ENCODE measurements around the gene GARIN5A. TPM values are rescaled to one million over a fixed set of nuclear protein-coding genes. Genes with fewer than 3 reads are reported as not detected.

The GARIN5A gene
- polyA plus RNA-seq, 1 of the 3 experiments (the other 2 are of a cell fraction): 1.3 TPM

DNA sequence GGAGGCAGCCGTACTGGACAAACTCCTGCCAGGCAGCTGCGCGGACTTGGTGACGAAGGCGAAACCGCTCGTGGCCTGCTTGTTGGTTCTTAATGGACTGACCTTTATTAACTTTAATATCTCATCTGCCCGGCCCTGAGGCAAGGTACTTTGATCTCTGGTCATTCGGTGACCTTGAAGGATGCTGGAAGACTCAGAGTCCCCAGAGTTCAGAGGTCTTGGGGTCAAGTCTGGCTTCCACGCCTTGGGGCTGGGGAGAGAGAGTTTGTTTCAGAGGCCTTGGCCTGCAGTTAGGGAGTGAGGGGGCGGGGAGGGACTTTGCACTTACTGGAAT lies 10.0 kb downstream of the GARIN5A start:
- Histone ChIP-seq H3K36me3 (replicated peaks in 1 of 2; ENCODE audit: control insufficient read depth in 1 of 2, insufficient read depth in 2 of 2, low read length in 1 of 2) (no peaks in the 10 kb centered on the region), H3F3A (replicated peaks; ENCODE audit: insufficient read depth) (peaks cover 1% of the 10 kb centered on the region), H3K4me1 (ENCODE audit: control insufficient read depth in 1 of 2, insufficient read depth in 2 of 2, low read depth in 1 of 2, low read length in 1 of 2) (no peaks in the 10 kb centered on the region; a peak in 1 of 4 replicates), H3K4me3 (ENCODE audit: low read depth in 2 of 2, low read length in 1 of 2) (no peak overlapping the region), H2AFZ (ENCODE audit: low read depth) (no peak overlapping the region), H3K27me3 (ENCODE audit: insufficient read depth) (no peaks in the 10 kb centered on the region), H4K20me1 (ENCODE audit: insufficient read depth) (no peaks in the 10 kb centered on the region), H3K4me2 (no peak overlapping the region), H3K79me2 (ENCODE audit: insufficient read depth) (no peaks in the 10 kb centered on the region), H3K27ac (ENCODE audit: low read depth in 2 of 2, low read length in 1 of 2) (no peak overlapping the region), H3K9me2 (no peaks in the 10 kb centered on the region), H3K9me3 (no peaks in the 10 kb centered on the region), H3K9ac (no peak overlapping the region)
- DNase-seq: no peak
- WGBS (ENCODE audit: low lambda C conversion rate): 85% methylated on average over 11 of the region's 11 CpGs
- CTCF ChIA-PET: interaction anchor here (1.1 to 8.3 kb wide), 6 partner anchors 8 to 110 kb away, joined by 3 to 80 read pairs (median 6); no protein-coding TSS in a partner anchor
- POLR2A ChIA-PET: no interaction called here
- TF ChIP-seq RFX5 (IDR thresholded peaks at IDR 0.05; ENCODE audit: low read length): no peak
- no peak for TF ChIP-seq RAD21 (IDR thresholded peaks at IDR 0.05; ENCODE audit: low read length)
- no peak for TF ChIP-seq NRF1 (IDR thresholded peaks at IDR 0.05; ENCODE audit: low read depth, low read length)
- no peak for TF ChIP-seq GATA2 (CRISPR knock-in tag; IDR thresholded peaks at IDR 0.05)
- no peak for TF ChIP-seq POLR2AphosphoS5 (IDR thresholded peaks at IDR 0.05; ENCODE audit: low read depth, low read length)
- TF ChIP-seq FOXJ3 (CRISPR knock-in tag; IDR thresholded peaks at IDR 0.05): no peak
- no peak for TF ChIP-seq TEAD4 (IDR thresholded peaks at IDR 0.05; ENCODE audit: borderline replicate concordance, insufficient read depth)
- no peak for TF ChIP-seq FOXM1 (IDR thresholded peaks at IDR 0.05; ENCODE audit: low read depth)
- TF ChIP-seq, protein P1, sequence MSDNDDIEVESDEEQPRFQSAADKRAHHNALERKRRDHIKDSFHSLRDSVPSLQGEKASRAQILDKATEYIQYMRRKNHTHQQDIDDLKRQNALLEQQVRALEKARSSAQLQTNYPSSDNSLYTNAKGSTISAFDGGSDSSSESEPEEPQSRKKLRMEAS (IDR thresholded peaks at IDR 0.05; ENCODE audit: low read depth): no peak
- TF ChIP-seq SMC3 (IDR thresholded peaks at IDR 0.05; ENCODE audit: low read depth, low read length): no peak
- TF ChIP-seq NFIC (IDR thresholded peaks at IDR 0.05; ENCODE audit: borderline replicate concordance): no peak
- TF ChIP-seq, protein P2, sequence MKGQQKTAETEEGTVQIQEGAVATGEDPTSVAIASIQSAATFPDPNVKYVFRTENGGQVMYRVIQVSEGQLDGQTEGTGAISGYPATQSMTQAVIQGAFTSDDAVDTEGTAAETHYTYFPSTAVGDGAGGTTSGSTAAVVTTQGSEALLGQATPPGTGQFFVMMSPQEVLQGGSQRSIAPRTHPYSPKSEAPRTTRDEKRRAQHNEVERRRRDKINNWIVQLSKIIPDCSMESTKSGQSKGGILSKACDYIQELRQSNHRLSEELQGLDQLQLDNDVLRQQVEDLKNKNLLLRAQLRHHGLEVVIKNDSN (IDR thresholded peaks at IDR 0.05; ENCODE audit: borderline replicate concordance, low read depth): no peak
- TF ChIP-seq EP300 (IDR thresholded peaks at IDR 0.05; ENCODE audit: borderline replicate concordance in 1 of 2, low read depth in 1 of 2, low read length in 1 of 2): no peak
- no peak for TF ChIP-seq RXRA (IDR thresholded peaks at IDR 0.05; ENCODE audit: borderline replicate concordance, low read depth)
- TF ChIP-seq CHD2 (IDR thresholded peaks at IDR 0.05; ENCODE audit: low read length, partially characterized antibody): no peak

DNA sequence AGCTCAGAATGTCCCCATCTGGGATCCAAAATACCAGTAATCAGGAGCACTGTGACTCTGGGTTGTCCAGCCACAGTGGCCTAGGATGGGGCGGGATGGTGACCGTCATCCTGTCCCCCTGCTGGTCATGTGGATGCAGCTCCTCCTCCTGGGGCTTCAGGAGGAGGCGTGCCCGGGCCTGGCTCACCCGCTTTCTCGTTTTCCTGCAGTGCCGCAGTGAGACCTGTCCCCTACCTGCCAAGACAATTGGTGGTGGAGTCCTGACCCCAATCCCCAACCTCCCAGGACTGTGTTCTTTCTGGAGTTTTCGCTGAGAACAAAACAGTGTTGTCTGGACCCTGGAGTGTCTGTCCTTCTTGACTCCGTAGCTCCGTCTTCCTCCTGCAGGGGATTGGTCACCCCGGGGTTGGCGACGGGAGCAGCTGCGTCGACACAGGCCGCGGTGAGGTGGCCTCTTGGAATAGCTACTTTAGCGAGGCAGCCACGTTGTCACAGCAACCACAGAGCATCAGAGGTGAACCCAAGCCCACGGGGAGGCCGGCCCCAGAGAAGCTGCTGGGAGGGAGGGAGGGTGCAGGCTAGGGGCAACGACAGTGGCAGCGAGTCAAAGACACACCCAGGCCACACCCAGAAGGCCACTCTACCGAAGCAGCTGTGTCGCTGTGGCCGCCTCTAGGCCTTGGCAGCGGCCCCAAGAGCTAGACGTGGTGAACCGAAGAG lies 10.5 kb downstream of the GARIN5A start:
- TF ChIP-seq, protein P3, sequence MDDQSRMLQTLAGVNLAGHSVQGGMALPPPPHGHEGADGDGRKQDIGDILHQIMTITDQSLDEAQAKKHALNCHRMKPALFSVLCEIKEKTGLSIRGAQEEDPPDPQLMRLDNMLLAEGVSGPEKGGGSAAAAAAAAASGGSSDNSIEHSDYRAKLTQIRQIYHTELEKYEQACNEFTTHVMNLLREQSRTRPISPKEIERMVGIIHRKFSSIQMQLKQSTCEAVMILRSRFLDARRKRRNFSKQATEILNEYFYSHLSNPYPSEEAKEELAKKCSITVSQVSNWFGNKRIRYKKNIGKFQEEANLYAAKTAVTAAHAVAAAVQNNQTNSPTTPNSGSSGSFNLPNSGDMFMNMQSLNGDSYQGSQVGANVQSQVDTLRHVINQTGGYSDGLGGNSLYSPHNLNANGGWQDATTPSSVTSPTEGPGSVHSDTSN (IDR thresholded peaks at IDR 0.05): no peak
- TF ChIP-seq MEF2A (IDR thresholded peaks at IDR 0.05; ENCODE audit: borderline replicate concordance, low read depth) (no peak), FOSL2 (IDR thresholded peaks at IDR 0.05; ENCODE audit: borderline replicate concordance, low read depth) (no peak), TCF12 (IDR thresholded peaks at IDR 0.05) (no peak), TAF1 (IDR thresholded peaks at IDR 0.05; ENCODE audit: borderline replicate concordance, low read depth, low read length) (no peak), GATA2 (CRISPR knock-in tag; IDR thresholded peaks at IDR 0.05) (no peak), NRF1 (IDR thresholded peaks at IDR 0.05; ENCODE audit: low read depth, low read length) (no peak)
- TF ChIP-seq, protein P1 (IDR thresholded peaks at IDR 0.05; ENCODE audit: low read depth): no peak
- TF ChIP-seq, protein P4, sequence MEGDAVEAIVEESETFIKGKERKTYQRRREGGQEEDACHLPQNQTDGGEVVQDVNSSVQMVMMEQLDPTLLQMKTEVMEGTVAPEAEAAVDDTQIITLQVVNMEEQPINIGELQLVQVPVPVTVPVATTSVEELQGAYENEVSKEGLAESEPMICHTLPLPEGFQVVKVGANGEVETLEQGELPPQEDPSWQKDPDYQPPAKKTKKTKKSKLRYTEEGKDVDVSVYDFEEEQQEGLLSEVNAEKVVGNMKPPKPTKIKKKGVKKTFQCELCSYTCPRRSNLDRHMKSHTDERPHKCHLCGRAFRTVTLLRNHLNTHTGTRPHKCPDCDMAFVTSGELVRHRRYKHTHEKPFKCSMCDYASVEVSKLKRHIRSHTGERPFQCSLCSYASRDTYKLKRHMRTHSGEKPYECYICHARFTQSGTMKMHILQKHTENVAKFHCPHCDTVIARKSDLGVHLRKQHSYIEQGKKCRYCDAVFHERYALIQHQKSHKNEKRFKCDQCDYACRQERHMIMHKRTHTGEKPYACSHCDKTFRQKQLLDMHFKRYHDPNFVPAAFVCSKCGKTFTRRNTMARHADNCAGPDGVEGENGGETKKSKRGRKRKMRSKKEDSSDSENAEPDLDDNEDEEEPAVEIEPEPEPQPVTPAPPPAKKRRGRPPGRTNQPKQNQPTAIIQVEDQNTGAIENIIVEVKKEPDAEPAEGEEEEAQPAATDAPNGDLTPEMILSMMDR (IDR thresholded peaks at IDR 0.05): no peak; the same call in 1 of the 2 replicates
- no peaks in the 10 kb centered on the region for H3K36me3 ChIP-seq (replicated peaks in 1 of 2; ENCODE audit: control insufficient read depth in 1 of 2, insufficient read depth in 2 of 2, low read length in 1 of 2)
- H3K4me3 ChIP-seq (ENCODE audit: low read depth in 2 of 2, low read length in 1 of 2): no peak overlapping the region
- no peak overlapping the region for H3K9ac ChIP-seq
- no peaks in the 10 kb centered on the region for H3K9me3 ChIP-seq
- H4K20me1 ChIP-seq (ENCODE audit: insufficient read depth): no peaks in the 10 kb centered on the region
- no peak overlapping the region for H3K4me2 ChIP-seq
- POLR2A ChIA-PET: no interaction called here
- H3K79me2 ChIP-seq (ENCODE audit: insufficient read depth): no peaks in the 10 kb centered on the region
- H3K27me3 ChIP-seq (ENCODE audit: insufficient read depth): no peaks in the 10 kb centered on the region
- H2AFZ ChIP-seq (ENCODE audit: low read depth): no peak overlapping the region
- no peaks in the 10 kb centered on the region for H3K9me2 ChIP-seq
- H3K27ac ChIP-seq (ENCODE audit: low read depth in 2 of 2, low read length in 1 of 2): no peak overlapping the region
- H3K4me1 ChIP-seq (ENCODE audit: control insufficient read depth in 1 of 2, insufficient read depth in 2 of 2, low read depth in 1 of 2, low read length in 1 of 2): peaks cover 0 to 4% of the 10 kb centered on the region in 2 experiments; a peak in 1 of 4 replicates
- peak; percentile 81 for DNase-seq
- CTCF ChIA-PET: interaction anchor here (0.9 to 8.3 kb wide), 11 partner anchors 9 to 214 kb away, joined by 3 to 80 read pairs (median 4); no protein-coding TSS in a partner anchor
- WGBS (ENCODE audit: low lambda C conversion rate): 78% methylated on average over 23 of the region's 29 CpGs
- no peaks in the 10 kb centered on the region for H3F3A ChIP-seq (replicated peaks; ENCODE audit: insufficient read depth)

Data from SK-N-SH (cell line).